MV-4-11 (cell line): ENCODE results near the gene LSMEM2.
"Not testable (repeated sequence)": the region's sequence is repeated elsewhere in the genome, so short reads cannot be mapped to it uniquely, and the experiment has no call there.

ENCODE experiments used
- DNase-seq: peaks from one replicate; lab custom pipeline; 2025; lab: John Stamatoyannopoulos, UW

Gene LSMEM2

GRCh38 chr3:50264964-50265485 lies 13.9 kb upstream of the LSMEM2 start:
- no peak for DNase-seq

DNA sequence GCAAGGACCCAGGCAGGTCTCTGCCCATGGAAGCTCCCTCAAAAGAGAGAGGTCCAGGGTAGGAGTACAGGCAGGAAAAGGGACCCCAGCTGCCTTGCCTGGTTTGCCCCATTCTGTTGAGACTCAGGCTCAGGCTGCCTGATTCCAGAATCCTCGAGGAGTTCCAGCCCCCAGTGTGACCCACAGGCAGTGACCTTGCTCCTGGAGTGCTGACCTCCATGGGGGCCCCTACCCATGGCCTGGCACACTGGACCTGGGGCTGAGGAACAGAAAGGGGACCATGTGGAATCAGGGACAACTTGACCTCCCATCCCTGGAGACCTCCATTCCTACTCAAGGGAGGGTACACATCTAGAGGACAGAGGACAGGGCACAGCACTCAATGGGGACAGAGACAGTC lies 13.3 kb upstream of the LSMEM2 start:
- DNase-seq = no peak

- no peak for DNase-seq
These were observed 12.9 kb upstream of the LSMEM2 start for GRCh38 chr3:50266017-50266416.

- no peak for DNase-seq
These were observed 12.1 kb upstream of the LSMEM2 start for GRCh38 chr3:50266836-50267235.

GRCh38 chr3:50267280-50267913 lies 11.5 kb upstream of the LSMEM2 start:
- DNase-seq = no peak

GRCh38 chr3:50268276-50268675 lies 10.6 kb upstream of the LSMEM2 start:
- DNase-seq = no peak

DNA sequence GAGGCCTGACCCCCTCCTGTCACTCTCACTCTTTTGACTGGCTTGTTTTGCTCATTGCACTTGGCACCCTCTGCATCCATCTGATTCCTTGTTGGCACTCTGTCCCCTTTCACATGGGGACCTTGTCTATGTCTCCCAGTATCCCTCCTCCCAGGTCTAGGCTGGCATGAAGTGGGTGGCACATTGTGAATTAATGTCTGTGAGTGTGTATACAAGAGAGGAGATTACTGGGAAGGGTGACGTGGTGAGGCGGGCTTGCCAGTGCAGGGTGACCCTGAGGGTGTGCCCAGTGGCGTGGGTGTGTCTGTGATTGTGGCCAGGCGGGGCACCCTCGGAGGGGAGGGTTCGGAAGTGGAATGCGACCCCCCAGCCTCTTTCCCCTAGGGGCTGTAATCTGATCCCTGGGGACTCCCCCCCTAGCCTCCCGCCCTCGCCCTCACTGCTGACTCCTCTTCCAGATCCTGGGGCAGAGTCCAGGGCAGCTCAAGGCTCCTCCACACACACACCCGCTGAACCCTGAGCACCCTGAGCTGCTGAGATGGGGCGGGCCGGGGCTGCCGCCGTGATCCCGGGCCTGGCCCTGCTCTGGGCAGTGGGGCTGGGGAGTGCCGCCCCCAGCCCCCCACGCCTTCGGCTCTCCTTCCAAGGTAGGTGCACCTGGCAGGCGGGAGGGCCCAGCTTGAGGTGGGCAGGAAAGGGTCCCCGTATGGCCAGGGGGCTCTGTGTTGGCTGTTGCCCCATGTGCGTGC lies 10.0 kb upstream of the LSMEM2 start, which contains the start of gene SEMA3B:
Gene SEMA3B, plus strand, starts transcription at position 445 of the 749 bp plus-strand sequence. Its CDS starts 94 bp downstream, at position 539.
- DNase-seq = no peak

GRCh38 chr3:50269460-50269859 lies 9.4 kb upstream of the LSMEM2 start:
- DNase-seq = no peak

- DNase-seq = no peak
These were observed 8.9 kb upstream of the LSMEM2 start for GRCh38 chr3:50269977-50270413.

GRCh38 chr3:50270422-50271224 lies 8.3 kb upstream of the LSMEM2 start:
- DNase-seq = no peak

- DNase-seq = no peak
These were observed 7.5 kb upstream of the LSMEM2 start for GRCh38 chr3:50271314-50271936.

DNA sequence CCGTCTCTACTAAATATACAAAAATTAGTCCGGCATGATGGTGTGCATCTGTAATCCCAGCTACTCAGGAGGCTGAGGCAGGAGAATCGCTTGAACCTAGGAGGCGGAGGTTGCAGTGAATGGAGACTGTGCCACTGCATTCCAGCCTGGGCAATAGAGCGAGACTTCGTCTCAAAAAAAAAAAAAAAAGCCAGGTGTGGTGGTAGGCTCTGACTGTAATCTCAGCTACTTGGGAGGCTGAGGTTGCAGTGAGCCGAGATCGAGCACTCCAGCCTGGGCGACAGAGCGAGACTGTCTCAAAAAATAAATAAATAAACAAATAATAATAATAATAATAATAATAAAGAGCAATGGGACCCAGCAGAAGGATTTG lies 6.4 kb upstream of the LSMEM2 start:
- DNase-seq = not testable (repeated sequence)

- DNase-seq = peak; percentile 55
These were observed 5.8 kb upstream of the LSMEM2 start for GRCh38 chr3:50272911-50273688.

GRCh38 chr3:50273689-50274065 lies 5.2 kb upstream of the LSMEM2 start:
- DNase-seq = no peak

- peak; percentile 42 for DNase-seq
These were observed 4.3 kb upstream of the LSMEM2 start for GRCh38 chr3:50274371-50275104.

DNA sequence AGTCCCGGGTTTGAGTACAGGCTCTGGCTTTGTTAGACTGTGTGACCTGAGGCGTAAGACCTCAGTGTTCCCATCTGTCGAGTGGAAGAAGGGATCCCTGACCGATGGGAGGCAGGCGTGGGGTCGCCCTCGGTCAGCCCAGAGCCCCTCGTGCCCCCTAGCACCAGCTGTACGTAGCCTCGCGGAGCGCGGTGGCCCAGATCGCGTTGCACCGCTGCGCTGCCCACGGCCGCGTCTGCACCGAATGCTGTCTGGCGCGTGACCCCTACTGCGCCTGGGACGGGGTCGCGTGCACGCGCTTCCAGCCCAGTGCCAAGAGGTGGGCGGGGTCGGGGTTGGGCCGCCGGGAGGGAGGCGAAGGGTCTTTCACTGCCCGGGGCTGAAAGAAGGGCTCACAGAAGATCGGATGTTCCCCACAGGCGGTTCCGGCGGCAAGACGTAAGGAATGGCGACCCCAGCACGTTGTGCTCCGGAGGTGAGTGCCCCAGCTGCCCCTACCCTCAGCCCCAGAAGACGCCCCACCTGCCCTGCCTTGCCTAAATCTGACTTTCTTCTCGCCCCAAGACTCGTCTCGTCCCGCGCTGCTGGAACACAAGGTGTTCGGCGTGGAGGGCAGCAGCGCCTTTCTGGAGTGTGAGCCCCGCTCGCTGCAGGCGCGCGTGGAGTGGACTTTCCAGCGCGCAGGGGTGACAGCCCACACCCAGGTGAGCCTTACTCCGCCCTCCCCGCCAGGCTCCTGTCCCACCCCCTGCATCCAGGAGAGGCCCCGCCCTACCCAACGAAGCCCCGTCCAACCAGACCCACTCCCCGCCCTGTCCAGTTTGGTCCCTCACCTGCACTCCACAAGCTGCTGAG lies 3.5 kb upstream of the LSMEM2 start:
- no peak for DNase-seq

DNA sequence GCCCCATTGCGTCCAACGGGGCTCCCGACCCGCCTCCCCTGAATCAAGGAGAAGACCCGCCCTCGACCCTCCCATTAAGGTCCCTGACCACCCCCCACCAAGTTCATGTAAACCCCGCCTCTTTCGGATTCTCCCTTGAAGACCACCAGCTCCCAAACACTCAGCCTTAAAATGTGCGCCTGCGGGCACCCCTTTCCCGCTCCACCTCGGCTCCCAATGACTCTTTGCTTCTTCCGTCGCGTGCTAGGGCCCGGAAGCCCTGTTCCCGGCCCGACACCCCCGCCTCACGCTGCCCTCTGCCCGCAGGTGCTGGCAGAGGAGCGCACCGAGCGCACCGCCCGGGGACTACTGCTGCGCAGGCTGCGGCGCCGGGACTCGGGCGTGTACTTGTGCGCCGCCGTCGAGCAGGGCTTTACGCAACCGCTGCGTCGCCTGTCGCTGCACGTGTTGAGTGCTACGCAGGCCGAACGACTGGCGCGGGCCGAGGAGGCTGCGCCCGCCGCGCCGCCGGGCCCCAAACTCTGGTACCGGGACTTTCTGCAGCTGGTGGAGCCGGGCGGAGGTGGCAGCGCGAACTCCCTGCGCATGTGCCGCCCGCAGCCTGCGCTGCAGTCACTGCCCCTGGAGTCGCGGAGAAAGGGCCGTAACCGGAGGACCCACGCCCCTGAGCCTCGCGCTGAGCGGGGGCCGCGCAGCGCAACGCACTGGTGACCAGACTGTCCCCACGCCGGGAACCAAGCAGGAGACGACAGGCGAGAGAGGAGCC lies 2.7 kb upstream of the LSMEM2 start:
- no peak for DNase-seq

- DNase-seq = no peak
These were observed 2.2 kb upstream of the LSMEM2 start for GRCh38 chr3:50276762-50277101.
